Adrenal gland (tissue), 5 donors: Measurements from ENCODE around the gene ADGRL1.

Experiments used
- POLR2A ChIP-seq, 2 donors: fragments of 450-650 bp; IDR thresholded peaks; one replicate each; pipeline ENCODE4 v1.6.1; 2017; ENCODE audit warnings: antibody characterized with exemption in 2 of 2, mild to moderate bottlenecking in 2 of 2, moderate library complexity in 1 of 2
- TF ChIP-seq, protein P1 (sequence below), 6 experiments: fragments of 450-650 bp in 4 of 6; fragments of 200-600 bp in 2 of 6; sonication (generic) in 1 of 6; IDR thresholded peaks; 1 replicate in 5 of 6; 2 replicates in 1 of 6; pipeline versions ENCODE4 v1.5.1 to v1.8.0; 2016 to 2021; ENCODE audit warnings: antibody characterized with exemption in 6 of 6, mild to moderate bottlenecking in 2 of 6, moderate library complexity in 1 of 6
- donor health status: DM: no; HTN: no; CAD: no.

DNA sequence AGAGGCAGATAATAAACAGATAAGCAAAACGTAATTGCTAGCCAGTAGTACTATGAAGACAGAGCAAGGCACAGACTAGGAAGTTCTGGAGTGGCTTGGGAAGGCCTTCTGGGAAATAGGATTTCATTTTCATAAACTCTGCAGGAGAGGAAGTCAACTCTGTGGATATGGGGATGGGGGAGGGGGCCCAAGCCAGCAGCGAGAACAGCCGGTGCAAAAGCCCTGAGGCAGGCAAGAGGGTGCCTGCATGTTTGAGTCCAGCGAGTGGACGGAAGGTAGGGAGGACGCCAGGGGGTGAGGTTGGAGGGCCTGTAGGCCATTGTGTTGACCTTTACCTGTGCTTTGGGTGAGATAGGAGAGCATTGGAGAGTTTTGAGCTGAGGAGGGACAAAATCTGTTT, 60.6 kb downstream of the ADGRL1 start:
- TF ChIP-seq, protein P1, sequence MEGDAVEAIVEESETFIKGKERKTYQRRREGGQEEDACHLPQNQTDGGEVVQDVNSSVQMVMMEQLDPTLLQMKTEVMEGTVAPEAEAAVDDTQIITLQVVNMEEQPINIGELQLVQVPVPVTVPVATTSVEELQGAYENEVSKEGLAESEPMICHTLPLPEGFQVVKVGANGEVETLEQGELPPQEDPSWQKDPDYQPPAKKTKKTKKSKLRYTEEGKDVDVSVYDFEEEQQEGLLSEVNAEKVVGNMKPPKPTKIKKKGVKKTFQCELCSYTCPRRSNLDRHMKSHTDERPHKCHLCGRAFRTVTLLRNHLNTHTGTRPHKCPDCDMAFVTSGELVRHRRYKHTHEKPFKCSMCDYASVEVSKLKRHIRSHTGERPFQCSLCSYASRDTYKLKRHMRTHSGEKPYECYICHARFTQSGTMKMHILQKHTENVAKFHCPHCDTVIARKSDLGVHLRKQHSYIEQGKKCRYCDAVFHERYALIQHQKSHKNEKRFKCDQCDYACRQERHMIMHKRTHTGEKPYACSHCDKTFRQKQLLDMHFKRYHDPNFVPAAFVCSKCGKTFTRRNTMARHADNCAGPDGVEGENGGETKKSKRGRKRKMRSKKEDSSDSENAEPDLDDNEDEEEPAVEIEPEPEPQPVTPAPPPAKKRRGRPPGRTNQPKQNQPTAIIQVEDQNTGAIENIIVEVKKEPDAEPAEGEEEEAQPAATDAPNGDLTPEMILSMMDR (IDR thresholded peaks at IDR 0.05), result no peak
- TF ChIP-seq POLR2A (IDR thresholded peaks at IDR 0.05), result no peak
